Activated CD8-positive, alpha-beta T cell treated with anti-CD3 and anti-CD28 coated beads for 36 hours (primary cell): ENCODE data around the gene MKNK1. TPM values are rescaled to one million over a fixed set of nuclear protein-coding genes. Genes with fewer than 3 reads are reported as not detected.

ENCODE experiments used
- ATAC-seq: fragments of 200-7000 bp; cut with Tn5 transposase; one replicate; pipeline ENCODE4 v1.10.0; 2021; ENCODE audit warnings: mild to moderate bottlenecking, moderate library complexity
- CTCF ChIA-PET: fragments of 350-600 bp; sonication (Branson Sonifier 250); formaldehyde crosslinking; loops from one replicate; lab custom pipeline; 2021; ENCODE audit warnings: antibody characterized with exemption; lab: Charles Lee
- POLR2A ChIA-PET: fragments of 350-600 bp; sonication (Branson Sonifier 250); formaldehyde crosslinking; loops from one replicate; lab custom pipeline; 2021; ENCODE audit warnings: antibody characterized with exemption; lab: Charles Lee
- DNase-seq: peaks from one replicate; pipeline ENCODE4 v3.0.0-alpha.2; 2020
- H3K27ac Mint-ChIP-seq: one replicate; pipeline ENCODE4 v1.8.0; 2021; ENCODE audit warnings: mild to moderate bottlenecking, mixed read lengths
- H3K27me3 Mint-ChIP-seq: one replicate; pipeline ENCODE4 v1.8.0; 2021; ENCODE audit warnings: mixed read lengths
- H3K36me3 Mint-ChIP-seq: one replicate; pipeline ENCODE4 v1.8.0; 2021; ENCODE audit warnings: low read depth, mixed read lengths
- H3K4me1 Mint-ChIP-seq: one replicate; pipeline ENCODE4 v1.8.0; 2021; ENCODE audit warnings: low read depth, mixed read lengths
- H3K4me3 Mint-ChIP-seq: one replicate; pipeline ENCODE4 v1.8.0; 2021; ENCODE audit warnings: mild to moderate bottlenecking, moderate library complexity, mixed read lengths
- H3K9me3 Mint-ChIP-seq: one replicate; pipeline ENCODE4 v1.8.0; 2021; ENCODE audit warnings: mixed read lengths
- intact Hi-C: fragments of 100-400 bp; cut with micrococcal nuclease; formaldehyde crosslinking; loops from one replicate; pipeline ENCODE4 v1.10.0; 2022
- total RNA-seq, 2 experiments: library from RNA; stranded (reverse); gene quantifications; one replicate each; pipeline ENCODE4 v1.2.3, GENCODE V29; 2021
- TF ChIP-seq, protein P1 (sequence below): fragments of 200-600 bp; IDR thresholded peaks from one replicate; pipeline ENCODE4 v1.8.0; 2022; ENCODE audit warnings: antibody characterized with exemption, mild to moderate bottlenecking

The MKNK1 gene
- total RNA-seq, 2 experiments from 2014 or later, result 31.1 to 35.5 TPM

DNA sequence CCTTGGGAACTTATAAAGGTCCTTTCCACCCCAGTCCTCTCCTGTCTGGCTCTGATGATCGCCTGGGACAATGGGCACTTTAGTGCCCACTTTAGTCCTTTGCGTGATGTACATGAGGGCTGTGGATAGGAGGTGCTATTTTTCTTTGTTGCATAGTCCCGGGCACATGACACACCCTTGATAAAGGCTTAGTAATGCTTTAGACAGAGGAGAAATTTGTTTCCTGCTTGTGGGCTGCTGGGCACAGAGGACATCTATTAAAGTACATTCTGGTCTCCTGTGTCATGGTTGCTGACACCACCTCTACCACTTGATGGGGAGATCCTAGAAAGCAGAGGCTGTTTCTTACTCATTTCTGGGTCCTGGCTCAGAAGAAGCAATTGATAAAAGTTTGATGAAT is 47.2 kb downstream of the MKNK1 start:
- H3K27ac Mint-ChIP-seq, result no peak overlapping the region
- H3K36me3 Mint-ChIP-seq, result peaks cover 2% of the 10 kb centered on the region
- intact Hi-C loops, result no loop called here
- ATAC-seq (peak; percentile 56), DNase-seq (no peak)
- CTCF ChIA-PET, result no interaction called here
- no peaks in the 10 kb centered on the region for H3K4me1 Mint-ChIP-seq
- H3K27me3 Mint-ChIP-seq, result no peaks in the 10 kb centered on the region
- no peak overlapping the region for H3K4me3 Mint-ChIP-seq
- no peaks in the 10 kb centered on the region for H3K9me3 Mint-ChIP-seq
- POLR2A ChIA-PET, result no interaction called here
- TF ChIP-seq, protein P1, sequence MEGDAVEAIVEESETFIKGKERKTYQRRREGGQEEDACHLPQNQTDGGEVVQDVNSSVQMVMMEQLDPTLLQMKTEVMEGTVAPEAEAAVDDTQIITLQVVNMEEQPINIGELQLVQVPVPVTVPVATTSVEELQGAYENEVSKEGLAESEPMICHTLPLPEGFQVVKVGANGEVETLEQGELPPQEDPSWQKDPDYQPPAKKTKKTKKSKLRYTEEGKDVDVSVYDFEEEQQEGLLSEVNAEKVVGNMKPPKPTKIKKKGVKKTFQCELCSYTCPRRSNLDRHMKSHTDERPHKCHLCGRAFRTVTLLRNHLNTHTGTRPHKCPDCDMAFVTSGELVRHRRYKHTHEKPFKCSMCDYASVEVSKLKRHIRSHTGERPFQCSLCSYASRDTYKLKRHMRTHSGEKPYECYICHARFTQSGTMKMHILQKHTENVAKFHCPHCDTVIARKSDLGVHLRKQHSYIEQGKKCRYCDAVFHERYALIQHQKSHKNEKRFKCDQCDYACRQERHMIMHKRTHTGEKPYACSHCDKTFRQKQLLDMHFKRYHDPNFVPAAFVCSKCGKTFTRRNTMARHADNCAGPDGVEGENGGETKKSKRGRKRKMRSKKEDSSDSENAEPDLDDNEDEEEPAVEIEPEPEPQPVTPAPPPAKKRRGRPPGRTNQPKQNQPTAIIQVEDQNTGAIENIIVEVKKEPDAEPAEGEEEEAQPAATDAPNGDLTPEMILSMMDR, result no peak

DNA sequence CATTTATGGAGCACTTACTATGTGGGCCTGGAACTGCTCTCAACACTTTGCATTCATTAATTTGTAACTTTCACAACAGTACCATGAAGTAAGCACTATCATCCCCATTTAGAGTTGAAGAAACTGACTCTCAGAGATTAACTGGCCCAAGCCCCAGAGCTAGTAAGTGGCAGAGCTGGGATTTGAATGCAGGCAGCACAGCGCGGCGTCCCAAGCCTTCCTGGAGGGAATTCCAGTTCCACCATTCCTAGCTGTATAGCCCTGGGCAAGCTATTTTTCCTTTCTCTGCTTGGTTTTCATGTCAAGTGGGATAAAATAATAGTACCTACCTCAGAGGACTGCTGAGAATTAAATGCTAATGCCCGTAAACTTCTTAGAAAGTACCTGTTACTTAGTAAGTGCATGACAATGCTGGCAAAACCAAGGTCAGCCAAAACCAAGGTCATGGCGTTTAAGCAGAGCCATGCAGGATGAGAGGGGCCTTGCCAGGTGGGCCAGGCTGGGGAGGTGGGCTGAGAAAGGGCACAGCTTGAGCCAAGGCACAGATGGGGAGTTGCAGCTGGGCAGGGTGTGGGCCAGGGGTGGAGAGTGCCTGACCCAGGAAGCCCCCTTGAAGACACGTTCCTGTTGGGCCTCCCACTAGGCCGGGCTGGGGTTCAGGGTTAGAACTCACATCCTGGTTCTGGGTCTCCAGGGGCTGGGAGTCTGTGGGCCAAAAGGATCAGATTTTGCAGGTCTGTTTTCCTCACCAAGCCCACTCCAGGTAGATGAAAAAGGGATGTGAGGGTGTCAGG is 48.0 kb downstream of the MKNK1 start:
- no peaks in the 10 kb centered on the region for H3K27me3 Mint-ChIP-seq
- TF ChIP-seq, protein P1, result no peak
- ATAC-seq (no peak), DNase-seq (no peak)
- ChIA-PET POLR2A (no interaction called here), CTCF (interaction anchor here (1.2 kb wide), 1 partner anchor 109 kb away, joined by 3 read pairs; no protein-coding TSS in a partner anchor)
- no peak overlapping the region for H3K27ac Mint-ChIP-seq
- no peak overlapping the region for H3K4me3 Mint-ChIP-seq
- H3K9me3 Mint-ChIP-seq, result no peaks in the 10 kb centered on the region
- H3K4me1 Mint-ChIP-seq, result no peaks in the 10 kb centered on the region
- no peaks in the 10 kb centered on the region for H3K36me3 Mint-ChIP-seq
- intact Hi-C loops, result no loop called here

DNA sequence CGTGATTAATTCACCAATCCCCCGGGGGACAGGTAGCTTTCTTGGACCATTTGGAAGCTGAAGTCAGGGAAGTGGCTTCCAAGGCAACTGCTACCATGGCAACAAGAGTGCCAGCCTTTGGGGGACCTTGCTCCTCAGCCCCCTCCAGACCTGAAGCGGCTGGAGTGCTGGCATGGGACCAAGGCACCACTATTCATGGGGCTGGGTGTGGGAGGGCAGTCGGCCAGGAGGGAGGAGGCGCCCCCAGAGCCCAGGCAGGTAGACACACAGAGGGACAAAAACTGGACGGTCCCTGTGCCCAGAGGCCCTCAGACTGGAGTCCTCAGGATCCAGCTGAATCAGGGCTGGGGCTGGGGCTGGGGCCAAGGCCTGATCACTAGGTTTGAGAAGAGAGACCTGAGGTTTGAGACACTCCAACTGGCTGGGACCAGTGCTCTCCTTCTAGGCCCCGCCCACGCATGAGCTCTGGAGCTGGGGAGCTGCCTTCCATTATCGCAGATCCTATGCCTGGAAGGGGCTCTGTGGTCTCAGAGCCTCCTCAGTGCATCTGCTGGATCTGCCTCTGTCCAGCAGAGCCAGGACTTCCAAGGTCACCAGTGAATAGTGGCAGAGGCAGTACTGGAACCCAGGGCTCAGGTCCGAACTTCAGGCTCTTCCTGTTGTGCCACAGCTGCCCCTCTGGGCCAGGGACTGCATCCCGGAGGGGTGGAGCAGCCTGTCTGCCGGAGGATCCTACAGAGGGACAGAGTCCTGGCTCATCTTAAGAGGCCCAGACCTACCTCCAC is 49.3 kb downstream of the MKNK1 start:
- POLR2A ChIA-PET, result no interaction called here
- TF ChIP-seq, protein P1, result no peak
- Mint-ChIP-seq H3K9me3 (no peaks in the 10 kb centered on the region), H3K27me3 (no peaks in the 10 kb centered on the region), H3K4me3 (no peak overlapping the region), H3K4me1 (peaks cover 3% of the 10 kb centered on the region), H3K27ac (no peak overlapping the region), H3K36me3 (no peaks in the 10 kb centered on the region)
- intact Hi-C loops, result no loop called here
- DNase-seq (no peak), ATAC-seq (no peak)
- CTCF ChIA-PET, result interaction anchor here (1.2 kb wide), 1 partner anchor 108 kb away, joined by 3 read pairs; no protein-coding TSS in a partner anchor

DNA sequence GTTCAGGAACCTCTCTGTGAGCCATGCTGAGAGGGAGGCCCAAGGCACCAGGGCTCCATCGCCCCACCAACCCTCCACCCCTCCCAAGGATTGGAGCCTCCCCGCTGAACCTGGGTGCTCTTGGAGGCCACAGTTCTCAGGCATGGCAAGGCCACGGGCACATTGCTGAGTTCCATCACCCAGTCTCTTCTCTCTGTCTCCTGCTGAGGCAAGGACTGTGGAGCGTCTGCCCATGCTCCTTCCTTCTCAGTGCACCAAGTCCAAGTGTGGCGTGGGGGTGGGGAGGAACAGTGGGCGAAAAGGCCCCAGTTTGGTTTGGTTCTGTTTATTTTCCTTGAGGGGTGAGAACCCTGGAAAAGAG is 49.9 kb downstream of the MKNK1 start:
- ChIA-PET CTCF (no interaction called here), POLR2A (no interaction called here)
- intact Hi-C loops, result no loop called here
- no peak for DNase-seq
- no peak for ATAC-seq
- Mint-ChIP-seq H3K27me3 (no peaks in the 10 kb centered on the region), H3K9me3 (no peaks in the 10 kb centered on the region), H3K27ac (no peak overlapping the region), H3K4me1 (peaks cover 9% of the 10 kb centered on the region), H3K4me3 (no peak overlapping the region), H3K36me3 (no peaks in the 10 kb centered on the region)
- TF ChIP-seq, protein P1, result no peak

DNA sequence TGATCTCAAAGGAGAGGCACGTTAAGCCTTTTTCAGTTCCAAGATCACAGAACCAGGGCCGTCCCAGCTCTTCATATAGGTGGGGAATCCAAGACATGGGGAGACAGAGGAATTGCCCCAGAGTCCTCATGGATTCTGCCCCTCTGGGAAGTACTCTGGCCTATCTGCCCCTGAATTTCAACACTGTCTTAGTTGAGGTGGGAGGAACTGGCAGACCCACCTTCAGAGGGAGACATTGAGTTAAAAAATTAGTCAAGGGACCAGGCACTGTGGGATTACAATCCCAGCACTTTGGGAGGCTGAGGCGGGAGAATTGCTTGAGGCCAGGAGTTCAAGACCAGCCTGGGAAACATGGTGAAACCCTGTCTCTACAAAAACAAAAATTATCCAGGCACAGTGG is 50.6 kb downstream of the MKNK1 start:
- ATAC-seq, result no peak
- intact Hi-C loops, result no loop called here

More for the DNA sequence above, 50.6 kb downstream of the MKNK1 start:
- DNase-seq, result no peak
- Mint-ChIP-seq H3K27ac (no peak overlapping the region), H3K36me3 (no peaks in the 10 kb centered on the region), H3K4me3 (no peak overlapping the region), H3K9me3 (no peaks in the 10 kb centered on the region), H3K27me3 (no peaks in the 10 kb centered on the region), H3K4me1 (peaks cover 9% of the 10 kb centered on the region)
- CTCF ChIA-PET, result no interaction called here
- TF ChIP-seq, protein P1, result no peak
- POLR2A ChIA-PET, result no interaction called here
